Measurements from ENCODE around the gene PTGIS.

PTGIS gene

GRCh38 chr20:49479785-49480184 lies 88.2 kb downstream of the PTGIS start:
- Mint-ChIP-seq H3K27ac (no peak overlapping the region), H3K9me3 (no peaks in the 10 kb centered on the region), H3K4me1 (ENCODE audit: low read depth) (peaks cover 5% of the 10 kb centered on the region), H3K4me3 (no peak overlapping the region), H3K27me3 (ENCODE audit: low read depth) (peaks cover 44% of the 10 kb centered on the region), H3K36me3 (ENCODE audit: low read depth) (no peaks in the 10 kb centered on the region)

GRCh38 chr20:49478754-49479689 lies 88.9 kb downstream of the PTGIS start:
- Mint-ChIP-seq H3K4me1 (ENCODE audit: low read depth) (no peaks in the 10 kb centered on the region), H3K36me3 (ENCODE audit: low read depth) (no peaks in the 10 kb centered on the region), H3K27me3 (ENCODE audit: low read depth) (peaks cover 43% of the 10 kb centered on the region), H3K9me3 (no peaks in the 10 kb centered on the region), H3K4me3 (no peak overlapping the region), H3K27ac (no peak overlapping the region)

- H3K9me3 Mint-ChIP-seq = no peaks in the 10 kb centered on the region
- no peaks in the 10 kb centered on the region for H3K36me3 Mint-ChIP-seq (ENCODE audit: low read depth)
- no peaks in the 10 kb centered on the region for H3K4me1 Mint-ChIP-seq (ENCODE audit: low read depth)
- H3K27ac Mint-ChIP-seq = no peak overlapping the region
- no peak overlapping the region for H3K4me3 Mint-ChIP-seq
- peaks cover 43% of the 10 kb centered on the region for H3K27me3 Mint-ChIP-seq (ENCODE audit: low read depth)
These were observed 89.7 kb downstream of the PTGIS start for GRCh38 chr20:49478266-49478665.

GRCh38 chr20:49477200-49477599 lies 90.7 kb downstream of the PTGIS start:
- Mint-ChIP-seq H3K36me3 (ENCODE audit: low read depth) (no peaks in the 10 kb centered on the region), H3K9me3 (no peaks in the 10 kb centered on the region), H3K27me3 (ENCODE audit: low read depth) (peaks cover 44% of the 10 kb centered on the region), H3K4me3 (no peak overlapping the region), H3K27ac (no peak overlapping the region), H3K4me1 (ENCODE audit: low read depth) (no peaks in the 10 kb centered on the region)

- H3K9me3 Mint-ChIP-seq = no peaks in the 10 kb centered on the region
- peaks cover 35% of the 10 kb centered on the region for H3K27me3 Mint-ChIP-seq (ENCODE audit: low read depth)
- no peak overlapping the region for H3K27ac Mint-ChIP-seq
- H3K4me3 Mint-ChIP-seq = no peak overlapping the region
- H3K36me3 Mint-ChIP-seq (ENCODE audit: low read depth) = no peaks in the 10 kb centered on the region
- no peaks in the 10 kb centered on the region for H3K4me1 Mint-ChIP-seq (ENCODE audit: low read depth)
These were observed 92.0 kb downstream of the PTGIS start for GRCh38 chr20:49476016-49476355.

GRCh38 chr20:49475292-49476015 lies 92.5 kb downstream of the PTGIS start:
- Mint-ChIP-seq H3K27me3 (ENCODE audit: low read depth) (peaks cover 35% of the 10 kb centered on the region), H3K9me3 (no peaks in the 10 kb centered on the region), H3K4me1 (ENCODE audit: low read depth) (no peaks in the 10 kb centered on the region), H3K27ac (no peak overlapping the region), H3K4me3 (no peak overlapping the region), H3K36me3 (ENCODE audit: low read depth) (no peaks in the 10 kb centered on the region)

GRCh38 chr20:49471397-49471796 lies 96.5 kb downstream of the PTGIS start:
- Mint-ChIP-seq H3K27ac (no peak overlapping the region), H3K9me3 (no peaks in the 10 kb centered on the region), H3K36me3 (ENCODE audit: low read depth) (no peaks in the 10 kb centered on the region), H3K27me3 (ENCODE audit: low read depth) (peaks cover 42% of the 10 kb centered on the region), H3K4me3 (no peak overlapping the region), H3K4me1 (ENCODE audit: low read depth) (no peaks in the 10 kb centered on the region)

GRCh38 chr20:49470922-49471321 lies 97.0 kb downstream of the PTGIS start:
- no peaks in the 10 kb centered on the region for H3K4me1 Mint-ChIP-seq (ENCODE audit: low read depth)
- no peak overlapping the region for H3K4me3 Mint-ChIP-seq
- H3K27me3 Mint-ChIP-seq (ENCODE audit: low read depth) = peaks cover 43% of the 10 kb centered on the region
- H3K36me3 Mint-ChIP-seq (ENCODE audit: low read depth) = no peaks in the 10 kb centered on the region
- no peaks in the 10 kb centered on the region for H3K9me3 Mint-ChIP-seq
- no peak overlapping the region for H3K27ac Mint-ChIP-seq

GRCh38 chr20:49469060-49469459 lies 98.9 kb downstream of the PTGIS start:
- peaks cover 29% of the 10 kb centered on the region for H3K27me3 Mint-ChIP-seq (ENCODE audit: low read depth)
- no peaks in the 10 kb centered on the region for H3K4me1 Mint-ChIP-seq (ENCODE audit: low read depth)
- no peak overlapping the region for H3K4me3 Mint-ChIP-seq
- no peaks in the 10 kb centered on the region for H3K9me3 Mint-ChIP-seq
- no peaks in the 10 kb centered on the region for H3K36me3 Mint-ChIP-seq (ENCODE audit: low read depth)
- H3K27ac Mint-ChIP-seq = no peak overlapping the region

- H3K9me3 Mint-ChIP-seq = no peaks in the 10 kb centered on the region
- no peaks in the 10 kb centered on the region for H3K4me1 Mint-ChIP-seq (ENCODE audit: low read depth)
- H3K27ac Mint-ChIP-seq = no peak overlapping the region
- H3K4me3 Mint-ChIP-seq = no peak overlapping the region
- H3K36me3 Mint-ChIP-seq (ENCODE audit: low read depth) = no peaks in the 10 kb centered on the region
- peaks cover 29% of the 10 kb centered on the region for H3K27me3 Mint-ChIP-seq (ENCODE audit: low read depth)
These were observed 99.5 kb downstream of the PTGIS start for GRCh38 chr20:49468412-49468811.

- Mint-ChIP-seq H3K36me3 (ENCODE audit: low read depth) (no peaks in the 10 kb centered on the region), H3K4me1 (ENCODE audit: low read depth) (no peaks in the 10 kb centered on the region), H3K9me3 (no peaks in the 10 kb centered on the region), H3K4me3 (no peak overlapping the region), H3K27ac (no peak overlapping the region), H3K27me3 (ENCODE audit: low read depth) (peaks cover 33% of the 10 kb centered on the region)
These were observed 101.6 kb downstream of the PTGIS start for GRCh38 chr20:49466114-49466912.

GRCh38 chr20:49464556-49464955 lies 103.4 kb downstream of the PTGIS start:
- Mint-ChIP-seq H3K27me3 (ENCODE audit: low read depth) (peaks cover 17% of the 10 kb centered on the region), H3K27ac (no peak overlapping the region), H3K36me3 (ENCODE audit: low read depth) (no peaks in the 10 kb centered on the region), H3K4me1 (ENCODE audit: low read depth) (no peaks in the 10 kb centered on the region), H3K9me3 (no peaks in the 10 kb centered on the region), H3K4me3 (no peak overlapping the region)

GRCh38 chr20:49462626-49463025 lies 105.3 kb downstream of the PTGIS start:
- no peak overlapping the region for H3K27ac Mint-ChIP-seq
- peaks cover 34% of the 10 kb centered on the region for H3K27me3 Mint-ChIP-seq (ENCODE audit: low read depth)
- no peaks in the 10 kb centered on the region for H3K4me1 Mint-ChIP-seq (ENCODE audit: low read depth)
- no peaks in the 10 kb centered on the region for H3K36me3 Mint-ChIP-seq (ENCODE audit: low read depth)
- H3K9me3 Mint-ChIP-seq = no peaks in the 10 kb centered on the region
- H3K4me3 Mint-ChIP-seq = no peak overlapping the region

GRCh38 chr20:49461894-49462620 lies 105.9 kb downstream of the PTGIS start:
- Mint-ChIP-seq H3K4me3 (no peak overlapping the region), H3K27ac (no peak overlapping the region), H3K4me1 (ENCODE audit: low read depth) (no peaks in the 10 kb centered on the region), H3K36me3 (ENCODE audit: low read depth) (no peaks in the 10 kb centered on the region), H3K27me3 (ENCODE audit: low read depth) (peaks cover 34% of the 10 kb centered on the region), H3K9me3 (no peaks in the 10 kb centered on the region)

All from T-helper 1 cell treated with Interleukin-12 subunit alpha and Interleukin-12 subunit beta and Interleukin-4 antibody, amounts not matched to agents 30 μg/mL and 1 μg/mL, for 36 hours (primary cell).